CD4-positive, alpha-beta T cell treated with Interleukin-6 for 4 hours (primary cell): ENCODE measurements around the gene CCNYL1.

ENCODE experiments used
- DNase-seq: peaks from one replicate; pipeline ENCODE4 v3.0.0-alpha.2; 2020; ENCODE audit warnings: mixed read lengths

Gene CCNYL1

GRCh38 chr2:207796585-207797350, 85.3 kb downstream of the CCNYL1 start:
- no peak for DNase-seq

GRCh38 chr2:207801259-207801658, 89.8 kb downstream of the CCNYL1 start:
- DNase-seq: no peak

- DNase-seq: no peak
Measured at GRCh38 chr2:207802650-207803049, 91.2 kb downstream of the CCNYL1 start.
